ENCODE measurements around the gene KRCC1.
"Not testable (repeated sequence)": the region's sequence is repeated elsewhere in the genome, so short reads cannot be mapped to it uniquely, and the experiment has no call there.

KRCC1 gene

GRCh38 chr2:88048541-88048940 is 7.0 kb downstream of the KRCC1 start:
- no peak for DNase-seq (ENCODE audit: insufficient read length, low spot score)
- no peak for FAIRE-seq

- DNase-seq (ENCODE audit: insufficient read length, low spot score); FAIRE-seq: not testable (repeated sequence)
These were observed 10.0 kb downstream of the KRCC1 start for GRCh38 chr2:88045561-88045960.

GRCh38 chr2:88042476-88042875 is 13.1 kb downstream of the KRCC1 start:
- DNase-seq (ENCODE audit: insufficient read length, low spot score) (no peak), FAIRE-seq (no peak)

- DNase-seq (ENCODE audit: insufficient read length, low spot score) (peak; percentile 71), FAIRE-seq (peak; percentile 4)
These were observed 17.1 kb downstream of the KRCC1 start for GRCh38 chr2:88038263-88039105.

GRCh38 chr2:88036606-88037005 is 19.0 kb downstream of the KRCC1 start:
- no peak for FAIRE-seq
- no peak for DNase-seq (ENCODE audit: insufficient read length, low spot score)

GRCh38 chr2:88036182-88036581 is 19.4 kb downstream of the KRCC1 start:
- no peak for DNase-seq (ENCODE audit: insufficient read length, low spot score)
- no peak for FAIRE-seq

GRCh38 chr2:88032070-88032702 is 23.4 kb downstream of the KRCC1 start:
- FAIRE-seq (no peak), DNase-seq (ENCODE audit: insufficient read length, low spot score) (no peak)

- DNase-seq (ENCODE audit: insufficient read length, low spot score) (no peak), FAIRE-seq (no peak)
These were observed 26.7 kb downstream of the KRCC1 start for GRCh38 chr2:88028931-88029330.

GRCh38 chr2:88027697-88028389 is 27.7 kb downstream of the KRCC1 start:
- FAIRE-seq, result no peak
- no peak for DNase-seq (ENCODE audit: insufficient read length, low spot score)

- DNase-seq (ENCODE audit: insufficient read length, low spot score) (no peak), FAIRE-seq (no peak)
These were observed 31.1 kb downstream of the KRCC1 start for GRCh38 chr2:88024509-88024908.

GRCh38 chr2:88022669-88022921 is 33.0 kb downstream of the KRCC1 start:
- no peak for DNase-seq (ENCODE audit: insufficient read length, low spot score)
- FAIRE-seq, result no peak

- no peak for DNase-seq (ENCODE audit: insufficient read length, low spot score)
- FAIRE-seq, result no peak
These were observed 35.6 kb downstream of the KRCC1 start for GRCh38 chr2:88019985-88020384.

GRCh38 chr2:88018909-88019308 is 36.7 kb downstream of the KRCC1 start:
- no peak for FAIRE-seq

GRCh38 chr2:88018077-88018805 is 37.3 kb downstream of the KRCC1 start:
- FAIRE-seq; DNase-seq (ENCODE audit: insufficient read length, low spot score): not testable (repeated sequence)

More at GRCh38 chr2:88018909-88019308, 36.7 kb downstream of the KRCC1 start:
- DNase-seq (ENCODE audit: insufficient read length, low spot score), result no peak

- FAIRE-seq; DNase-seq (ENCODE audit: insufficient read length, low spot score): not testable (repeated sequence)
These were observed 37.9 kb downstream of the KRCC1 start for GRCh38 chr2:88017780-88018038.

- FAIRE-seq, result no peak
These were observed 38.4 kb downstream of the KRCC1 start for GRCh38 chr2:88016960-88017779.

GRCh38 chr2:88016086-88016959 is 39.3 kb downstream of the KRCC1 start, which contains the start of gene RNU2-63P:
TSS of gene RNU2-63P (minus strand) at chr2:88016547.
- FAIRE-seq (no peak), DNase-seq (ENCODE audit: insufficient read length, low spot score) (peak; percentile 31)

More at GRCh38 chr2:88016960-88017779, 38.4 kb downstream of the KRCC1 start:
- DNase-seq (ENCODE audit: insufficient read length, low spot score), result no peak

- FAIRE-seq, result no peak
These were observed 44.6 kb downstream of the KRCC1 start for GRCh38 chr2:88011011-88011410.

GRCh38 chr2:88010136-88010535 is 45.4 kb downstream of the KRCC1 start:
- no peak for FAIRE-seq
- no peak for DNase-seq (ENCODE audit: insufficient read length, low spot score)

More at GRCh38 chr2:88011011-88011410, 44.6 kb downstream of the KRCC1 start:
- no peak for DNase-seq (ENCODE audit: insufficient read length, low spot score)
